HG03571 (cell line): ENCODE measurements around the gene CXCR4.
"Not testable (repeated sequence)": the region's sequence is repeated elsewhere in the genome, so short reads cannot be mapped to it uniquely, and the experiment has no call there.

Experiments
- ATAC-seq: cut with Tn5 transposase; IDR thresholded peaks from one replicate; pipeline ENCODE4 v1.9.1; 2021; ENCODE audit not compliant: unreplicated experiment

CXCR4 gene

DNA sequence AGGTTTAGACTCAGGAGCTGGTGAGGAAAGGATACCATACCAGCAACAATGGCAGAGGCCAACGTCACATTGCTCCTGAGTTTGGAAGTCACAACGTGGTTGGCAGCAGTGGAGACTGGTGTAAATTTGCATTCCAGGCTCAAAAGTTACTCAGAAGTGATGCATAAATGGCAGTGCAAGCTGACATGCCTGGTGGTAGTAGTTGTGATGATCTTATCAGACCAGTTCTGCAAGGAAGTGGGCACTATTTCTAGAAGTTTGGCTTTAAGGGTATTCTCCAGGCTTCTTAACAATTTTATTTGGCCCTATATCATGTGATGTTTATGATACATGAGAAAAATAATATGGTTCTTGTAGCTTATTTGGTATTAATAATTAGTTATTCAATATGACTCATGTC, 37.8 kb downstream of the CXCR4 start:
- no peak for ATAC-seq

- no peak for ATAC-seq
Measured at GRCh38 chr2:136077107-136077506, 40.8 kb downstream of the CXCR4 start.

- ATAC-seq, result no peak
Measured at GRCh38 chr2:136075476-136075875, 42.5 kb downstream of the CXCR4 start.

DNA sequence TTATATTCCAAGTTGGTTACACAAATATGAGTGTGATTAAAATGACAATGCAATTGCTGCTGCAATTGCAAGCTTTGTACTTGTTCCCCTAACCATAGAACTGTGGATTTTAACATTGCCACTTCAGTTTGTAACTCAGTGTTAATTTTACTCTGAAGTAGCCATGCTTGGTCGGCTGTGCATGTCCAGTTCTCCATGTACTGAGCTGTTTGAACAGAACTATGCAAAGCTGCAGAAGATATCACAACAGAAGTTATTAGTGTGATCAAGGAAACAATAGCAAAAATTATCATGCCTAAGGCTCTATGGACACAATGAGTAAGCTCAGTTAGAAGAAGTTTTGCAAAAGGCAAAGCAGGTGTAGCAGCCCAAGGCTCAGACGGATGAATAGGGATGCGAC, 45.3 kb downstream of the CXCR4 start:
- no peak for ATAC-seq

DNA sequence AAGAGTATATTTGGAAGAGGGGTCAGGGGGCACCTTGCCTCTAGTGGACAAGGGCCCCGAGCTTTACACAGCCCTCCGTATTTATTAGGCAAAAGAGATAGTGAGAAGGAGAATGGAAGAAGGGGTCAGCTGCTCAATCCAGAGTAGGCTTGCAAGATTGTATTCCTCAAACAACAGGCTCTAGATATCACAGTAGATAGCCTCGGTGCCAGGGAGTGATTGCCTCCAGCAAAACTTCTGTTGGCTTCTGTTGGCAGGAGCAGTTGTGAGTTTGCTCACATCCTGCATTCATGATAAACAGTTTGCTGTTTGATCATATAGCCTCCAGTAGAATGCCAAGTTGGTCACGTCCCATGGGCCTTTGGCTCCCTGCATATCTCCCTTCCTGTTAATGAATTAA, 46.1 kb downstream of the CXCR4 start:
- ATAC-seq, result not testable (repeated sequence)

DNA sequence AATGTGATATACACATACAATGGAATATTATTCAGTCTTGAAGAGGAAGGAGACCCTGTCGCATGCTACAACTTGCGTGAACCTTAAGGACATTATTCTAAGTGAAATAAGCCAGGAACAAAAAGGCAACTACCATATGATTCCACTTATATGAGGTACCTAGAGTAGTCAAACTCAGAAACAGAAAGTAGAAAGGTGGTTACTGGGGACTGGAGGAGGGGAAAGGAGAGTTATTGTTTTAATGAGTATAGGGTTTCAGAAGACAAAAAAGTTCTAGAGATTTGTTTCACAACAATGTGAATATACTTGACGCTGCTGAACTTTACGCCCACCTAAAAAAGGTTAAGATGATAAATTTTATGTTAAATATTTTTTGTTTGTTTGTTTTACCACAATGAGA, 47.0 kb downstream of the CXCR4 start:
- no peak for ATAC-seq

DNA sequence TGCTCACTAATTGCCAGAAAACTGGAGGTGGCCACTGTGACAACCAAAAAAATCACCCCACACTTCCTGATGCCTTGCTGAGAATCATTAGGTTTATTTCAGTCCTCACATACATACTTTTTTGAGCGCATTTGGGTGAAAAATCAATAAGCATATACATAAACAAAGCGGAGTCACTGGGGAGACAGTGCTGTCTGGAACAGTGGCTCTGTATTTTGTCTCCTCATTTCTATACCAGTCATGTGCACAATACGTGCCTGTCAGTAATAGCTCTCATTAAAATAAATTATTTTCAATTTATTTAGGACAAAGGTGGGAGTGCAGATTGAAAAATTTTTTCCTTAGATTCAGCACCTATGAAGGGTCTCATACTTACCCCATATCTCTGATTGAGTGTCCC, 48.2 kb downstream of the CXCR4 start:
- ATAC-seq, result no peak

GRCh38 chr2:136068581-136069227, 49.2 kb downstream of the CXCR4 start:
- ATAC-seq, result no peak

GRCh38 chr2:136067897-136068580, 49.9 kb downstream of the CXCR4 start:
- ATAC-seq, result no peak

GRCh38 chr2:136067459-136067858, 50.5 kb downstream of the CXCR4 start:
- ATAC-seq, result no peak

DNA sequence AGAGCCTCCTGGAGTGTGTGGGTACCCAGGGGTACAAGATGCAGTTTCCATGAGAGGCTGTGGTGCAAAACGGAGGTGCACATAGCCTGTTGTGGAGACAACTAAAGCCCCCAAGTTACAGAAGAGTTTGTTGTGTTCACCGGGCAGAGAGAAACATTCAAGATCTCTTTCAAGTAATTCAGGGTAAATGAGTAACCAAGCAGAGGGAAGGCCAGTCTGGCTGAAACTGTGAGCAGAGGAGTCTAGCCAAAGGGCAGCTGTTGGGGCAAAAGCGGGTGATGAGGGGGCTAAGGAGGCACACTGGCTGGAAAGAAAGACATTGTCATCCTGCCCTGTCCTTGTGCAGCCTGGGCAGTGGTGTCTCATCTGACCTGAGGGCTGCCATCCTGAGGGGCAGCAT, 52.0 kb downstream of the CXCR4 start:
- peak; percentile 72 for ATAC-seq

DNA sequence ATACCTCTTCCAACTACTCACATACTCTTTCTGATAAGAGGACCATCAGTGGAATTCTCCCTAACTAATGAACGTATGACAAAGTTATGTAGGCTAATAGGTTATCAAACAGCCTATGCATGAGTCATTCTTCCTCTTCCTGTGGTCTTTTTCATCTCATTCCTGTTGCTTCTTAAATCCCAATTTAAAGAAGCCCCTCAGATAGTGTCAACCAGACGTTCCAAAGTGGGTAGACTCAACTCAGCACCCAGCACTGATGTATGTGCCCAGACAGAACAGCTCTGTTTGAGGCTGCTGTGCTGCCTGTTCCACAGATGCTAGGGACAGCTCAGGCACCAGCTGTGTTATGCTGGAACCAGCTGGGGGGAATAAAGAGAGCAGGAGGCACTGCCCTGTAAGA, 52.6 kb downstream of the CXCR4 start:
- ATAC-seq, result peak; percentile 27
